Measurements from ENCODE around the gene UFD1. TPM values are rescaled to one million over a fixed set of nuclear protein-coding genes. Genes with fewer than 3 reads are reported as not detected.

The UFD1 gene
- total and polyA plus RNA-seq, 2 of the 13 experiments (the other 11 are each of a cell fraction or from before 2014, with no cell fraction given): 47.9 to 51.1 TPM

- TF ChIP-seq ZBTB14 (CRISPR knock-in tag; IDR thresholded peaks at IDR 0.05) (peak; percentile 13; the same call in 1 of the 2 replicates), ZNF138 (CRISPR knock-in tag; IDR thresholded peaks at IDR 0.05; ENCODE audit: low read depth) (0 out of 2 replicates have a peak, but pooled peaks have one; percentile 48), RBFOX2 (IDR thresholded peaks at IDR 0.05; ENCODE audit: low read depth, low read length) (peak; percentile 92), TMF1 (CRISPR knock-in tag; IDR thresholded peaks at IDR 0.05; ENCODE audit: low read depth) (no peak), THAP8 (CRISPR knock-in tag; IDR thresholded peaks at IDR 0.05; ENCODE audit: borderline replicate concordance) (no peak), PLSCR1 (CRISPR knock-in tag; IDR thresholded peaks at IDR 0.05; ENCODE audit: borderline replicate concordance) (no peak), IKZF4 (CRISPR knock-in tag; IDR thresholded peaks at IDR 0.05; ENCODE audit: borderline replicate concordance, low read depth, not compliant biosample characterization) (peak; percentile 15), RORA (CRISPR knock-in tag; IDR thresholded peaks at IDR 0.05) (no peak), POLR2G (IDR thresholded peaks at IDR 0.05; ENCODE audit: low read depth, low read length) (peak; percentile 91), REPIN1 (CRISPR knock-in tag; IDR thresholded peaks at IDR 0.05; ENCODE audit: borderline replicate concordance, low read depth) (no peak), ZBTB7A (CRISPR knock-in tag; IDR thresholded peaks at IDR 0.05) (peak; percentile 98), ZNF746 (CRISPR knock-in tag; IDR thresholded peaks at IDR 0.05) (no peak), ZNF44 (CRISPR knock-in tag; IDR thresholded peaks at IDR 0.05) (no peak), ZNF205 (CRISPR knock-in tag; IDR thresholded peaks at IDR 0.05) (no peak)
- TF ChIP-seq, protein P1, sequence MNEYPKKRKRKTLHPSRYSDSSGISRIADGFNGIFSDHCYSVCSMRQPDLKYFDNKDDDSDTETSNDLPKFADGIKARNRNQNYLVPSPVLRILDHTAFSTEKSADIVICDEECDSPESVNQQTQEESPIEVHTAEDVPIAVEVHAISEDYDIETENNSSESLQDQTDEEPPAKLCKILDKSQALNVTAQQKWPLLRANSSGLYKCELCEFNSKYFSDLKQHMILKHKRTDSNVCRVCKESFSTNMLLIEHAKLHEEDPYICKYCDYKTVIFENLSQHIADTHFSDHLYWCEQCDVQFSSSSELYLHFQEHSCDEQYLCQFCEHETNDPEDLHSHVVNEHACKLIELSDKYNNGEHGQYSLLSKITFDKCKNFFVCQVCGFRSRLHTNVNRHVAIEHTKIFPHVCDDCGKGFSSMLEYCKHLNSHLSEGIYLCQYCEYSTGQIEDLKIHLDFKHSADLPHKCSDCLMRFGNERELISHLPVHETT (CRISPR knock-in tag; conservative IDR thresholded peaks at IDR 0.05): no peak
- TF ChIP-seq, protein P2, sequence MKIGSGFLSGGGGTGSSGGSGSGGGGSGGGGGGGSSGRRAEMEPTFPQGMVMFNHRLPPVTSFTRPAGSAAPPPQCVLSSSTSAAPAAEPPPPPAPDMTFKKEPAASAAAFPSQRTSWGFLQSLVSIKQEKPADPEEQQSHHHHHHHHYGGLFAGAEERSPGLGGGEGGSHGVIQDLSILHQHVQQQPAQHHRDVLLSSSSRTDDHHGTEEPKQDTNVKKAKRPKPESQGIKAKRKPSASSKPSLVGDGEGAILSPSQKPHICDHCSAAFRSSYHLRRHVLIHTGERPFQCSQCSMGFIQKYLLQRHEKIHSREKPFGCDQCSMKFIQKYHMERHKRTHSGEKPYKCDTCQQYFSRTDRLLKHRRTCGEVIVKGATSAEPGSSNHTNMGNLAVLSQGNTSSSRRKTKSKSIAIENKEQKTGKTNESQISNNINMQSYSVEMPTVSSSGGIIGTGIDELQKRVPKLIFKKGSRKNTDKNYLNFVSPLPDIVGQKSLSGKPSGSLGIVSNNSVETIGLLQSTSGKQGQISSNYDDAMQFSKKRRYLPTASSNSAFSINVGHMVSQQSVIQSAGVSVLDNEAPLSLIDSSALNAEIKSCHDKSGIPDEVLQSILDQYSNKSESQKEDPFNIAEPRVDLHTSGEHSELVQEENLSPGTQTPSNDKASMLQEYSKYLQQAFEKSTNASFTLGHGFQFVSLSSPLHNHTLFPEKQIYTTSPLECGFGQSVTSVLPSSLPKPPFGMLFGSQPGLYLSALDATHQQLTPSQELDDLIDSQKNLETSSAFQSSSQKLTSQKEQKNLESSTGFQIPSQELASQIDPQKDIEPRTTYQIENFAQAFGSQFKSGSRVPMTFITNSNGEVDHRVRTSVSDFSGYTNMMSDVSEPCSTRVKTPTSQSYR (CRISPR knock-in tag; IDR thresholded peaks at IDR 0.05; ENCODE audit: borderline replicate concordance): no peak
- TF ChIP-seq, protein P3, sequence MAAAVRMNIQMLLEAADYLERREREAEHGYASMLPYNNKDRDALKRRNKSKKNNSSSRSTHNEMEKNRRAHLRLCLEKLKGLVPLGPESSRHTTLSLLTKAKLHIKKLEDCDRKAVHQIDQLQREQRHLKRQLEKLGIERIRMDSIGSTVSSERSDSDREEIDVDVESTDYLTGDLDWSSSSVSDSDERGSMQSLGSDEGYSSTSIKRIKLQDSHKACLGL (CRISPR knock-in tag; IDR thresholded peaks at IDR 0.05): 0 out of 2 replicates have a peak, but pooled peaks have one; percentile 10
- TF ChIP-seq, protein P4, sequence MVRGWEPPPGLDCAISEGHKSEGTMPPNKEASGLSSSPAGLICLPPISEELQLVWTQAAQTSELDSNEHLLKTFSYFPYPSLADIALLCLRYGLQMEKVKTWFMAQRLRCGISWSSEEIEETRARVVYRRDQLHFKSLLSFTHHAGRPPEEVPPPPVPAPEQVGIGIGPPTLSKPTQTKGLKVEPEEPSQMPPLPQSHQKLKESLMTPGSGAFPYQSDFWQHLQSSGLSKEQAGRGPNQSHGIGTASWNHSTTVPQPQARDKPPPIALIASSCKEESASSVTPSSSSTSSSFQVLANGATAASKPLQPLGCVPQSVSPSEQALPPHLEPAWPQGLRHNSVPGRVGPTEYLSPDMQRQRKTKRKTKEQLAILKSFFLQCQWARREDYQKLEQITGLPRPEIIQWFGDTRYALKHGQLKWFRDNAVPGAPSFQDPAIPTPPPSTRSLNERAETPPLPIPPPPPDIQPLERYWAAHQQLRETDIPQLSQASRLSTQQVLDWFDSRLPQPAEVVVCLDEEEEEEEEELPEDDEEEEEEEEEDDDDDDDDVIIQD (CRISPR knock-in tag; IDR thresholded peaks at IDR 0.05; ENCODE audit: low read depth): no peak
Measured at GRCh38 chr22:19447330-19448075, 31.5 kb downstream of the UFD1 start, which contains the start of gene C22orf39 (continued).

Data from HepG2 (cell line).